ENCODE data around the gene TAS1R2.

- TF ChIP-seq POLR2AphosphoS5 (IDR thresholded peaks at IDR 0.05; ENCODE audit: borderline replicate concordance, low read depth, low read length), result no peak
- no peak for TF ChIP-seq EZH2 (IDR thresholded peaks at IDR 0.05)
These were observed 41.5 kb downstream of the TAS1R2 start for GRCh38 chr1:18817795-18818435.

Data from SK-N-MC (cell line).